NCI-H446 (cell line): ENCODE results near the gene LAMP5.

ENCODE experiments used
- DNase-seq, 2 experiments: peaks; one replicate each; lab custom pipeline; 2025; lab: John Stamatoyannopoulos, UW

LAMP5 gene

GRCh38 chr20:9514461-9515213, at the start of gene LAMP5:
TSS of gene LAMP5 (plus strand) at chr20:9514590. CDS start at chr20:9514853, 263 bp downstream.
- peak; percentile 34 to 59 for DNase-seq

GRCh38 chr20:9467995-9468394, 46.4 kb upstream of the LAMP5 start:
- DNase-seq: peak in 1 of 2 experiments; percentile 37

GRCh38 chr20:9474835-9475415, 39.5 kb upstream of the LAMP5 start:
- peak in 1 of 2 experiments; percentile 16 for DNase-seq

- no peak for DNase-seq
Observed at GRCh38 chr20:9475456-9475855, 38.9 kb upstream of the LAMP5 start.

- DNase-seq: no peak
Observed at GRCh38 chr20:9476174-9476573, 38.2 kb upstream of the LAMP5 start.

- no peak for DNase-seq
Observed at GRCh38 chr20:9476637-9477036, 37.8 kb upstream of the LAMP5 start.

GRCh38 chr20:9478771-9479170, 35.6 kb upstream of the LAMP5 start:
- DNase-seq: peak in 1 of 2 experiments; percentile 34

- DNase-seq: peak; percentile 51 to 90
Observed at GRCh38 chr20:9480066-9480465, 34.3 kb upstream of the LAMP5 start.

- DNase-seq: no peak
Observed at GRCh38 chr20:9482180-9482579, 32.2 kb upstream of the LAMP5 start.

GRCh38 chr20:9483131-9483530, 31.3 kb upstream of the LAMP5 start:
- no peak for DNase-seq

- no peak for DNase-seq
Observed at GRCh38 chr20:9485614-9486340, 28.6 kb upstream of the LAMP5 start.

GRCh38 chr20:9487231-9487630, 27.2 kb upstream of the LAMP5 start:
- no peak for DNase-seq

GRCh38 chr20:9488063-9488462, 26.3 kb upstream of the LAMP5 start:
- no peak for DNase-seq

- no peak for DNase-seq
Observed at GRCh38 chr20:9490161-9490560, 24.2 kb upstream of the LAMP5 start.

- DNase-seq: no peak
Observed at GRCh38 chr20:9490631-9491030, 23.8 kb upstream of the LAMP5 start.

GRCh38 chr20:9491324-9491723, 23.1 kb upstream of the LAMP5 start:
- no peak for DNase-seq

- no peak for DNase-seq
Observed at GRCh38 chr20:9492067-9492466, 22.3 kb upstream of the LAMP5 start.

GRCh38 chr20:9493803-9494202, 20.6 kb upstream of the LAMP5 start:
- peak; percentile 52 to 78 for DNase-seq

- DNase-seq: peak; percentile 17 to 86
Observed at GRCh38 chr20:9495701-9496100, 18.7 kb upstream of the LAMP5 start.

GRCh38 chr20:9496155-9496554, 18.2 kb upstream of the LAMP5 start:
- peak in 1 of 2 experiments; percentile 58 for DNase-seq

GRCh38 chr20:9498322-9498721, 16.1 kb upstream of the LAMP5 start:
- peak in 1 of 2 experiments; percentile 10 for DNase-seq

- DNase-seq: no peak
Observed at GRCh38 chr20:9499126-9499899, 15.1 kb upstream of the LAMP5 start.
